NCI-H526 (cell line): ENCODE results near the gene HS3ST5.
"Not testable (repeated sequence)": the region's sequence is repeated elsewhere in the genome, so short reads cannot be mapped to it uniquely, and the experiment has no call there.

ENCODE experiments used
- DNase-seq, 2 experiments: peaks; one replicate each; lab custom pipeline; 2025; lab: John Stamatoyannopoulos, UW

Gene HS3ST5

DNA sequence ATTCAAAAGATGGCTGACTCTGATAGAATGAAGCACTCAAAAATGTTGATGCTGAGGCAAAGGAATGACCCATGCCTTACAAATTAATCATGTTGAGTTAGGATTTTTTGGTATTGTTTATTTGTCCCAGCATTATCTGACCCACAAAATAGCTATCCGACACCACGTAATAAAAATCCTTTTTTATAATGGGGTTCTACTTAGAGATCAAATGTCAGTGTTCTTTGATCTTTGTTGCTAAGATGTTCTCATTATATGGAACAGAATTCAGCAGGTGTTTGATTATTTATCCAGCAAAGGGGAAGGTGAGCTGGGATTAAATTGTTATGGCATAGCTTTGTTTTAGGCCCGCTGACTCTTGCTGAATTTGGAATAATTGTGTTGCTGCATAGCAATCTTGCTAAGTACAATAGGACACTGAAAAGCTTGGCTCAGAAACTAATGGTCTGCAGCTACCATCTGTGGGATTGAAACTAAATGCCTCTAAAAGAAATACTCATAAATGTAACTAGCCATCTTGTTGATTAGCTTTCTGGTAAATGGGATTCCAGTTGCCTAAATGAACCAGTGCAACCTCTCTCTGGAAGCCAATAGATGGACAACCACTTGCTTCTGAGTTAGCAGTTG is 191.6 kb downstream of the HS3ST5 start:
- no peak for DNase-seq

GRCh38 chr6:114149182-114149581 is 193.6 kb downstream of the HS3ST5 start:
- DNase-seq: not testable (repeated sequence)

- DNase-seq: no peak
Observed at GRCh38 chr6:114144887-114145851, 197.7 kb downstream of the HS3ST5 start.

DNA sequence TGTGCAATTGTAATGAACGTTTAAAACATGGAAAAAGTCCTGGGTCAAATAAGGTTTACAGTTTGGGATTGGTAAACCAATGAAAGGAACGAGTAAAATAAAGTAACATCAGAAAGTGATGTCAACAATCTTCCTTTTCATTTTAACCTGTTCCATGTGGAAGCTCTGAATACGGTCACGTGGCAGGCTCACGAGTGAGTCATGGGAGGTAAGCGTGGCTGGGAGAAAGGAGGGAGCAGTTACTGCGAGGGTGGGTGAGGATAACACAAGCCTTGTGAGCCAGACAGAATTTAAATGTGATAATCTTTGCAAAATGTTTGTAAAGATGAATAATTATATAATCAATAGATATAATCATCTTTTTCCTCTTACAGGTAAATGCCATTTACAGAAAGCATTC is 200.6 kb downstream of the HS3ST5 start:
- DNase-seq: no peak

GRCh38 chr6:114140416-114140815 is 202.4 kb downstream of the HS3ST5 start:
- no peak for DNase-seq

GRCh38 chr6:114138577-114139248 is 204.1 kb downstream of the HS3ST5 start:
- DNase-seq: no peak

DNA sequence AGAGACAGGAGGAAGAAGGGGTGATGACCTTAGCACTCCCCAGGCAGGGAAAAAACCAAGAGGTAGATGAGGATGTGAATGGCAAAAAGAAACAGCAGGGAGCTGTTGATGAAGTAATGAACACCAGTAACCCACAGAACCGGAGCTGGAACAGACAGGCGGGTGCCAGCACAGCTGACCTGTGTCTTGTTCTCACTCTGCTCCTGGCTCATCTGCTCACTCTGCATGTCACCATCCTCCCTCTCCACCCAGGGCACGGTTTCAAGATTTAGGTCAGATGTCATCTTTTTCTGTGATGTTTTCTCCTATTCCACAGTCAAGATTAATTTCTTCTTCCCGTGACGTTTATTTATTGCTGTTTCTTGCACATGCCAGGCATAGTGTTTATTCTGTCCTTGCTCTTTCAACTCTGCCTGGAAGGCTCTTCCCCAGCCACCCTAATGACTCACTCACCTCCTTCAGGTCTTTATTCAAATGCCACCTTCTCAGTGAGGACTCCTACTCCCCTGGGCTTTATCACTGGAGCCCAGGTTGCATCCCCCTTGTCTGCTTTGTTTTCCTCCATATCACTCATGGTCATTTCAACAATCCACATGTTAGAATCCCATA is 207.4 kb downstream of the HS3ST5 start:
- DNase-seq: no peak

GRCh38 chr6:114133816-114134215 is 209.0 kb downstream of the HS3ST5 start:
- no peak for DNase-seq

DNA sequence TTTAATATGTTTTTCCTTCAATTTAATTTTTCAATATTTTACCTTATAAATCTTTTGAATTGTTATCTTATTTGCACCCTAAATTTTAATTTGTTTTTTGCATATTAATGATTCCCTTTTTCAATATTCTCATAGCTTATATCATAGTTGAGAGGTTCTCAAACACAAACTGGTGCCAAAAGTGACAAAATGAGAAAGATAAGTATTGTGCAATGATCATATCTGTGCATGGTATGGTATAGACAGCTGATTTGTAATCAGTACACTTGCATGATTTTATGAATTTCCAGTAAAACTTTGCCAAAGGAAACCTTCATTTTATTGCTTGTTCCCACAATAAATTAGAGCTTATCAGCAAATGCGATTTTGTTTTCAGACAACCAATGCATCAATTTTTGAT is 210.9 kb downstream of the HS3ST5 start:
- no peak for DNase-seq

DNA sequence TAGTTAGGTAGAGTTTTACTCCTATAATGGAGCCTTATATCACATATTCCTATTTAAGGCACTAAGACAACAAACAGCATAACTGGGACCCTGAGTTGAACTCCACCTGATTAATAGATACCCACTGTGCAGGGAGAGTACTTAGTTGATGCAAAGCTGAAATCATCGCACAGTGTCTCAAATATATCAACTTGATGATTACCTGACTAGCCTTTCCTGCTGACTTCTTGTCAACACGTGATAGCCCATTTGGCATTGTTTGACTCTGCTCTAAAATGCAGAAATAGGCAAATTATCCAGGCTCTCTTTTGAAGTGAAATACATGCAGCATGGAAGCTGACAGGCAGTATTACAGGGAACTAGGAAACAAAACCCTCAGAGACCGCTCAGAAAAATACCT is 217.2 kb downstream of the HS3ST5 start:
- peak; percentile 16 to 53 for DNase-seq

DNA sequence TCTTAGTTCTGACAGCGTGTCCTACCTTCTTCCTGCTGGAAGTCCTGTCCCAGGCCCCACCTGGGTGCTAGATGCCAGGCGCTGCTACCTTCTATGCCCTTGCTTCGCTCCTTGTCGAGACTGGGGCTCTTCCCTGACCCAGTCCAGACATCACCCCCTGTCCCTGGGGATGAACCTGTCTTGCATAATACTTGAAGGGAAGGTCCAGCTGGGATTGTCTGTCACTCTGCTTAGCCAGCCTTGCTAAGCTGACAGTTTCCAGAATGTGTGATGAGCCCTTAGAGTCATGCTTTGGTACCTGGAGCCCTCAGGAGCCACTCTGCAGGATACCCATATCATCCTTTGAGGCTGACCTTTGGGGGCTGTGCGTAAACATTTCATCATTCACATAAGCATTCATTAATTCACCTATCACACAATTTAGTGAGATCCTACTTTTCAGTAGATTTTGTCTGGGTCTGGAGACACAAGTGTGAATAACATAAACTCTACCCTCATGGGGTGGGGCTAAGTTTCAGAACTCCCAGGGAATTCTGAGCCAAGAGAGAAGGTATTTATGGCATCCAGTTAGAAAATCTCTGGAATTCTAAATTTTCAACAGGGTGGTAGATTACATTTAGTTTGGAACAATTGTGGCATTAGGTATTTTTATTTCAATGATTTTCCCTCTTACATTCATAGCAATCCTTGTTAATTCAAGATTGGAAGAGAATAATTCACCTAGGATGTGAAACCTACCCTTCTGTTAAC is 220.7 kb downstream of the HS3ST5 start:
- no peak for DNase-seq

- no peak for DNase-seq
Observed at GRCh38 chr6:114119056-114119455, 223.8 kb downstream of the HS3ST5 start.

DNA sequence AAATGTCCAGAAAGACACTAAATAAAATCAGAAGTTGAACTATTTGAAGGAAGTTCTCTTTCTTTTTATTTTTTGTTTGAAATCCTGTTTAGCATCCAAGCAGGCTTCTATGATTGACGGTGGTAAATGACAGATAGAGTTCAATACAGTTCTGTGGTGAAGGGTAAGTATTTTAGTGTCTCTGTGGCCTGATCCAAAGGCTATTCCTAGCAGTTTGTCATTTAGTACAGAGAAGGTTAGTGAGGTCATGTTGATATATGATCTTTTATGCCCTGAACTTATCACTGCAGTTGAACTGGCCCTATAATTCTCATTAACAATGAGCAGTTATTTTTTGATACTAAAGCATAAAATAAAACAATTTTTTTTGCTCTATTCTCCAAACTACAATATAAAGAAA is 227.2 kb downstream of the HS3ST5 start:
- no peak for DNase-seq

- DNase-seq: peak; percentile 32 to 80
Observed at GRCh38 chr6:114108119-114109002, 234.5 kb downstream of the HS3ST5 start.

DNA sequence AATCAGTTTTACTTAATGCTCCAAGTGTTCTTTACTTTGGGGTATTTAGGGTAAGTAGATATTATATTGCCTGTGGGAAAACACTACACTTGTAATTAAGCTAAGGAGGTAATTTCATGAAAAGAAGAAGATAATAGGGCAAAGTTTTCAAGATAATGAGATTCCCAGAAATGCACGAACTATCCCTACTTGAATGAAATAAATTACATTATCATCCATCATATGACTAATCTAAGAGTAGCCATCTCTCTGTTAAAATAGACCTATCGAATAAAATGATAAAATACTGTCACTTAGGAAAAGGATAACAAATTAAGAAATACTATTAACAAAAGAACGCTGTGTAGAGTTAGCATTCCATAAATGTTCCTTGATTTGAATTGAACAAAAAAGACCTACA is 236.8 kb downstream of the HS3ST5 start:
- no peak for DNase-seq

GRCh38 chr6:114101255-114101654 is 241.6 kb downstream of the HS3ST5 start:
- DNase-seq: no peak

DNA sequence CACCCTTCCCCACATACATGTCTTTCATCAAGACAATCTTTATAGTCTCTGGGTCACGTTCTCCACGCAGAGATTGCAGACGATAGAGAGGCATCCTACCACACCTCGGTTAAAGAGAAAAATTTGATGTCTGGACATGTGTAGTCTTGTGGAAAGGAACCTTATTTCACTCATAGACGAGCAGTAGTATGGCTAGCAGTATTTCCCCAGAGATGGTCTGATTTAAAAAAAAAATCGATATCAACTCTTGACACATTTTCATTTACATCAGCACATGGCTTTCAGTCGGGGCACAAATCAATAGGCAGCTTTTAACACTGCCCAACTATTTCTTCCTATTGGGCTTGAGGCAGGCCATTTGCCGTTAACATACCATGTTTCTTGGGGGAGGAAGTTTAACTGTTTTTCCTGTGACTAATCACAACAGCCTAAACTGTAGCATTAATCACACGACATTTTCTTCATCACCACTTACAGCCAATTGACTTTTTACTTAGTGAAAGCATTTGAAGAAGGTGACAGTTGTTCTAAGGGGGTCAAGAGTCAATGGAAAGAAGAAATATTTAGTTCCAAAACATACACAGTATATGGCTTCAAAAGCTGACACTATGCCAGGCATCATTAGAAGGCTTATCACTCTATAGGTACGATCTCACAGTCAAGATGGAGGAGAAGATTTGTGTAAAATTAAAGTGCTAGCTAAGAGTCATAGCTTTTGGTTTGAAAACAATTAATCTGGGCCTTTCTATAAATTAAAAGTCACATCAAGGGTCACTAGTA is 242.4 kb downstream of the HS3ST5 start:
- no peak for DNase-seq

DNA sequence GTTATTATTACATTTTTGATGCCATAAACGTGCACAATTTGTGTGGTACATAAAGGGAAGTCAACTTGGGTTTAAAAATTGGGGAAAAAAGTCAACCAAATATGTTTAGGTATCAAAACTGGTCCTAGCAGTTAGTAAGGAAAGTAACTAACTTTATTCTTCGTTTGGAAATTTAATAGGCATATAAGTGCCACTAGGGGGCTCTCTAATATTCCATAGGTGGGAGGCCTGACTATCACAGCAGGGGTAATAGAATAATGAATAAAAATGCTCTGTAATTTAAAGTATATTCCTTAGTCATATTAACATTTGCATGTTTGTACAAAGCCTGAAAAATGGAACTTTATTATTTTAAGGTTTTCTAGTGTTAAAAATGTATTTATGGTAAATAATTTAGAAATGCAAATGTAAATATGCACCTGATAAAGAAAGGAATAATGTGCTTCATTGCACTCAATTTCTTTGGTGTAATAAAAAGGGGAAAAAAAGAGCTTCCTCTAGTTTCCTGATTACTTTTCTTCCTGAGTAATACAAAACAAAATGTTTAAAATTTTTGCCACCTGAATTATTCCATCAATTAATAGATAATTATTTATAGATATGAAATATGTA is 246.2 kb downstream of the HS3ST5 start:
- peak in 1 of 2 experiments; percentile 56 for DNase-seq

- DNase-seq: peak in 1 of 2 experiments; percentile 1
Observed at GRCh38 chr6:114092943-114093342, 249.9 kb downstream of the HS3ST5 start.
